ENCODE results near the gene TMC3. TPM values are rescaled to one million over a fixed set of nuclear protein-coding genes. Genes with fewer than 3 reads are reported as not detected.

The TMC3 gene
- total RNA-seq, 1 donor from 2014 or later: 0.13 TPM

GRCh38 chr15:81293728-81294515 is 80.1 kb downstream of the TMC3 start:
- no peak overlapping the region for H3K9ac ChIP-seq
- H3K4me3 ChIP-seq: no peak overlapping the region
- no peaks in the 10 kb centered on the region for H3F3A ChIP-seq (ENCODE audit: low read depth)
- H3K27ac Mint-ChIP-seq: no peak overlapping the region
- H3K27me3 ChIP-seq: no peaks in the 10 kb centered on the region
- peak overlapping the region; percentile 50 for H2AFZ ChIP-seq (replicated peaks)
- no peak for DNase-seq (ENCODE audit: low spot score)
- H3K79me2 ChIP-seq (ENCODE audit: low read depth): no peaks in the 10 kb centered on the region
- H3K4me3 Mint-ChIP-seq: no peak overlapping the region
- H4K20me1 ChIP-seq (ENCODE audit: low read depth): no peaks in the 10 kb centered on the region
- H3K9me3 Mint-ChIP-seq: no peaks in the 10 kb centered on the region
- no peaks in the 10 kb centered on the region for H3K36me3 ChIP-seq
- H3K27ac ChIP-seq: no peak overlapping the region
- peaks cover 5% of the 10 kb centered on the region for H3K27me3 Mint-ChIP-seq (ENCODE audit: insufficient read depth, low read depth)
- no peak overlapping the region for H3K4me2 ChIP-seq
- H3K9me3 ChIP-seq (ENCODE audit: low read depth): no peaks in the 10 kb centered on the region
- H3K4me1 ChIP-seq: no peaks in the 10 kb centered on the region
- no peaks in the 10 kb centered on the region for H3K36me3 Mint-ChIP-seq
- TF ChIP-seq EZH2phosphoT487 (IDR thresholded peaks at IDR 0.05) (no peak), EZH2 (IDR thresholded peaks at IDR 0.05) (no peak), CTCF (IDR thresholded peaks at IDR 0.05) (no peak)
- peaks cover 2% of the 10 kb centered on the region for H3K4me1 Mint-ChIP-seq

- Mint-ChIP-seq H3K4me3 (no peak overlapping the region), H3K27me3 (ENCODE audit: insufficient read depth, low read depth) (peaks cover 5% of the 10 kb centered on the region), H3K4me1 (peaks cover 2% of the 10 kb centered on the region), H3K9me3 (no peaks in the 10 kb centered on the region), H3K36me3 (no peaks in the 10 kb centered on the region), H3K27ac (no peak overlapping the region)
- H3K9me3 ChIP-seq (ENCODE audit: low read depth): no peaks in the 10 kb centered on the region
- DNase-seq (ENCODE audit: low spot score): no peak
- H3K4me2 ChIP-seq: no peak overlapping the region
- no peak overlapping the region for H3K4me3 ChIP-seq
- H3K4me1 ChIP-seq: no peaks in the 10 kb centered on the region
- H2AFZ ChIP-seq (replicated peaks): no peak overlapping the region
- H3K27ac ChIP-seq: no peak overlapping the region
- no peaks in the 10 kb centered on the region for H3K36me3 ChIP-seq
- no peaks in the 10 kb centered on the region for H4K20me1 ChIP-seq (ENCODE audit: low read depth)
- no peaks in the 10 kb centered on the region for H3K27me3 ChIP-seq
- no peaks in the 10 kb centered on the region for H3K79me2 ChIP-seq (ENCODE audit: low read depth)
- TF ChIP-seq EZH2 (IDR thresholded peaks at IDR 0.05) (no peak), CTCF (IDR thresholded peaks at IDR 0.05) (no peak), EZH2phosphoT487 (IDR thresholded peaks at IDR 0.05) (no peak)
- no peaks in the 10 kb centered on the region for H3F3A ChIP-seq (ENCODE audit: low read depth)
- H3K9ac ChIP-seq: no peak overlapping the region
Measured at GRCh38 chr15:81292523-81293001, 81.5 kb downstream of the TMC3 start.

GRCh38 chr15:81291916-81292522 is 82.0 kb downstream of the TMC3 start:
- H4K20me1 ChIP-seq (ENCODE audit: low read depth): no peaks in the 10 kb centered on the region
- no peaks in the 10 kb centered on the region for H3F3A ChIP-seq (ENCODE audit: low read depth)
- H3K9ac ChIP-seq: no peak overlapping the region
- no peaks in the 10 kb centered on the region for H3K27me3 ChIP-seq
- TF ChIP-seq EZH2phosphoT487 (IDR thresholded peaks at IDR 0.05) (no peak), EZH2 (IDR thresholded peaks at IDR 0.05) (no peak), CTCF (IDR thresholded peaks at IDR 0.05) (no peak)
- no peak overlapping the region for H3K27ac Mint-ChIP-seq
- no peak for DNase-seq (ENCODE audit: low spot score)
- H3K27me3 Mint-ChIP-seq (ENCODE audit: insufficient read depth, low read depth): peaks cover 5% of the 10 kb centered on the region
- no peak overlapping the region for H3K4me3 Mint-ChIP-seq
- no peaks in the 10 kb centered on the region for H3K36me3 ChIP-seq
- no peak overlapping the region for H3K4me2 ChIP-seq
- no peak overlapping the region for H2AFZ ChIP-seq (replicated peaks)
- no peaks in the 10 kb centered on the region for H3K4me1 ChIP-seq
- no peak overlapping the region for H3K4me3 ChIP-seq
- H3K27ac ChIP-seq: no peak overlapping the region
- peaks cover 2% of the 10 kb centered on the region for H3K4me1 Mint-ChIP-seq
- no peaks in the 10 kb centered on the region for H3K79me2 ChIP-seq (ENCODE audit: low read depth)
- no peaks in the 10 kb centered on the region for H3K36me3 Mint-ChIP-seq
- H3K9me3 Mint-ChIP-seq: no peaks in the 10 kb centered on the region
- no peaks in the 10 kb centered on the region for H3K9me3 ChIP-seq (ENCODE audit: low read depth)

Data from neural progenitor cell (in vitro differentiated cells).